ENCODE measurements around the gene SUMF2. TPM values are rescaled to one million over a fixed set of nuclear protein-coding genes. Genes with fewer than 3 reads are reported as not detected.

The SUMF2 gene
- total RNA-seq, 1 experiment from 2014 or later = 89.2 TPM

GRCh38 chr7:56062382-56062781, 1.7 kb upstream of the SUMF2 start:
- no peaks in the 10 kb centered on the region for H4K20me1 ChIP-seq (ENCODE audit: control insufficient read depth, insufficient read depth, insufficient read length)
- Mint-ChIP-seq H3K36me3 (ENCODE audit: insufficient read depth in 1 of 3, low read depth in 3 of 3) (peaks cover 48 to 69% (median 60%) of the 10 kb centered on the region in 3 experiments), H3K4me3 (no peak overlapping the region), H3K9me3 (peaks cover 0 to 2% of the 10 kb centered on the region in 2 experiments; a peak in 1 of 5 replicates), H3K27me3 (ENCODE audit: low read depth) (no peaks in the 10 kb centered on the region), H3K4me1 (peaks cover 7 to 13% of the 10 kb centered on the region in 2 experiments), H3K27ac (peak overlapping the region in 2 of 3 experiments; percentile 24 to 76; a peak in 4 of 7 replicates)
- no peak overlapping the region for H2AK5ac ChIP-seq (ENCODE audit: insufficient read length, low read length)
- no peak overlapping the region for H4K5ac ChIP-seq (ENCODE audit: insufficient read length, low read depth, low read length)
- peaks cover 2% of the 10 kb centered on the region for H3K79me1 ChIP-seq (ENCODE audit: insufficient read depth, low read depth, low read length, poor library complexity, severe bottlenecking)
- TF ChIP-seq CTCF (conservative IDR thresholded peaks at IDR 0.05) = no peak
- no peak overlapping the region for H3K4ac ChIP-seq (ENCODE audit: low read depth, low read length)
- H3K27ac ChIP-seq (ENCODE audit: insufficient read length, low read depth, low read length) = no peak overlapping the region
- H4K91ac ChIP-seq (ENCODE audit: insufficient read length, low read depth, low read length) = no peak overlapping the region
- H3K4me2 ChIP-seq (ENCODE audit: insufficient read depth, insufficient read length, low read length) = no peak overlapping the region
- no peak overlapping the region for H2BK5ac ChIP-seq (ENCODE audit: insufficient read length, low read length)
- no peak overlapping the region for H2BK20ac ChIP-seq (ENCODE audit: low read depth, low read length, poor library complexity, severe bottlenecking)
- no peak overlapping the region for H2BK15ac ChIP-seq (ENCODE audit: low read depth, low read length)
- no peak overlapping the region for H2AFZ ChIP-seq (ENCODE audit: low read length)
- H3K23ac ChIP-seq (ENCODE audit: insufficient read length, low read depth, low read length) = no peak overlapping the region
- no peak overlapping the region for H3K18ac ChIP-seq (ENCODE audit: insufficient read length, low read depth, low read length)
- H3K9me3 ChIP-seq (ENCODE audit: control insufficient read depth, low read depth, low read length) = no peaks in the 10 kb centered on the region
- H2BK120ac ChIP-seq (ENCODE audit: low read depth, low read length, poor library complexity, severe bottlenecking) = no peak overlapping the region
- no peak for DNase-seq
- H2BK12ac ChIP-seq (ENCODE audit: insufficient read length, low read depth, low read length) = no peak overlapping the region
- H3K23me2 ChIP-seq (ENCODE audit: insufficient read length, low read depth, low read length, poor library complexity, severe bottlenecking) = no peaks in the 10 kb centered on the region
- H4K8ac ChIP-seq (replicated peaks; ENCODE audit: insufficient read length, low read depth, low read length) = no peak overlapping the region
- no peaks in the 10 kb centered on the region; the same call in 1 of the 2 replicates for H3K79me2 ChIP-seq (ENCODE audit: insufficient read depth, low read length)
- H3T11ph ChIP-seq (ENCODE audit: low read length) = no peak overlapping the region
- H3K27me3 ChIP-seq (ENCODE audit: insufficient read depth, low read length) = no peaks in the 10 kb centered on the region
- H3K4me1 ChIP-seq (ENCODE audit: insufficient read depth, low read length) = no peaks in the 10 kb centered on the region
- no peak overlapping the region for H3K14ac ChIP-seq (ENCODE audit: insufficient read depth, low read length)
- no CpG with 5 or more reads among the region's 2 CpGs for WGBS (ENCODE audit: extremely low coverage, insufficient read length, low lambda C conversion rate)
- no peak overlapping the region for H3K9ac ChIP-seq (ENCODE audit: extremely low read depth, insufficient read length, low read length)
- no peak overlapping the region for H3K56ac ChIP-seq (ENCODE audit: insufficient read length, low read depth, low read length)

Measured in H9 (cell line).